Caco-2 (cell line): ENCODE measurements around the gene EPSTI1. TPM values are rescaled to one million over a fixed set of nuclear protein-coding genes. Genes with fewer than 3 reads are reported as not detected.

Experiments used
- BruUV-seq: library from RNA; stranded (reverse); fragments of 400-500 nt; replicated peaks from 2 replicates; lab custom pipeline; 2021; lab: Mats Ljungman, UMichigan
- CTCF ChIA-PET: fragments of 300-600 bp; sonication (Branson Sonifier 250); formaldehyde crosslinking; loops from one replicate; lab custom pipeline; 2022; ENCODE audit warnings: antibody characterized with exemption; lab: Charles Lee
- POLR2A ChIA-PET: fragments of 300-600 bp; sonication (Branson Sonifier 250); formaldehyde crosslinking; loops from one replicate; lab custom pipeline; 2022; ENCODE audit warnings: antibody characterized with exemption; lab: Charles Lee
- DNase-seq, 2 experiments: peaks; one replicate each; pipeline versions ENCODE4 v3.0.0 to v3.0.0-alpha.2; 2020 to 2022
- H3K27me3 ChIP-seq: replicated peaks from 2 replicates; pipeline ENCODE4 v1.6.0; 2011; ENCODE audit warnings: low read length; ENCODE audit not compliant: control insufficient read depth, insufficient read depth
- H3K36me3 ChIP-seq: 2 replicates; pipeline ENCODE4 v1.5.1; 2011; ENCODE audit warnings: low read length; ENCODE audit not compliant: control insufficient read depth, insufficient read depth
- H3K4me1 ChIP-seq: fragments of 250-450 bp; sonication (Bioruptor Pico); 2 replicates; pipeline ENCODE4 v1.5.1; 2020; ENCODE audit warnings: mild to moderate bottlenecking
- H3K4me3 ChIP-seq: 2 replicates; pipeline ENCODE4 v1.5.1; 2011; ENCODE audit warnings: low read depth, mild to moderate bottlenecking, control low read depth, low read length
- H3K9me3 ChIP-seq: fragments of 250-450 bp; sonication (Bioruptor Pico); 2 replicates; pipeline ENCODE4 v1.5.1; 2020; ENCODE audit warnings: mild to moderate bottlenecking, moderate library complexity
- H3K27ac Mint-ChIP-seq: one replicate; pipeline ENCODE4 v1.8.0; 2022; ENCODE audit warnings: mixed read lengths; ENCODE audit not compliant: unreplicated experiment
- H3K27me3 Mint-ChIP-seq: one replicate; pipeline ENCODE4 v1.8.0; 2022; ENCODE audit warnings: mixed read lengths; ENCODE audit not compliant: insufficient read depth, unreplicated experiment
- H3K36me3 Mint-ChIP-seq: one replicate; pipeline ENCODE4 v1.8.0; 2022; ENCODE audit warnings: mild to moderate bottlenecking, mixed read lengths; ENCODE audit not compliant: insufficient read depth, unreplicated experiment
- H3K4me1 Mint-ChIP-seq: one replicate; pipeline ENCODE4 v1.8.0; 2022; ENCODE audit warnings: low read depth, mixed read lengths; ENCODE audit not compliant: unreplicated experiment
- H3K4me3 Mint-ChIP-seq: one replicate; pipeline ENCODE4 v1.8.0; 2022; ENCODE audit warnings: mild to moderate bottlenecking, moderate library complexity, mixed read lengths; ENCODE audit not compliant: unreplicated experiment
- H3K9me3 Mint-ChIP-seq: one replicate; pipeline ENCODE4 v1.8.0; 2022; ENCODE audit warnings: mixed read lengths; ENCODE audit not compliant: unreplicated experiment
- CTCF ChIP-seq, 2 experiments: fragments of 200-600 bp in 1 of 2; IDR thresholded peaks; 1 replicate in 1 of 2; 2 replicates in 1 of 2; pipeline versions ENCODE4 v1.5.1 to v1.8.0; 2011 to 2022; ENCODE audit warnings: antibody characterized with exemption in 1 of 2, control low read depth in 1 of 2, inconsistent platforms in 1 of 2, low read depth in 1 of 2, low read length in 1 of 2, mild to moderate bottlenecking in 1 of 2, moderate library complexity in 1 of 2; ENCODE audit not compliant: insufficient read depth in 1 of 2, severe bottlenecking in 1 of 2, unreplicated experiment in 1 of 2
- intact Hi-C: fragments of 100-400 bp; cut with micrococcal nuclease; formaldehyde crosslinking; loops from one replicate; pipeline ENCODE4 v1.10.0; 2022; ENCODE audit not compliant: unreplicated experiment
- total RNA-seq: library from RNA; stranded (reverse); gene quantifications from 2 replicates; pipeline ENCODE4 v1.2.3, GENCODE V29; 2022

EPSTI1 gene
- total RNA-seq, 1 experiment from 2014 or later = 86.5 TPM

GRCh38 chr13:42880056-42880605 lies 111.9 kb downstream of the EPSTI1 start:
- Histone ChIP-seq H3K4me1 (peaks cover 18% of the 10 kb centered on the region), H3K36me3 (no peaks in the 10 kb centered on the region), H3K9me3 (no peaks in the 10 kb centered on the region), H3K4me3 (no peak overlapping the region), H3K27me3 (no peaks in the 10 kb centered on the region)
- DNase-seq = no peak
- H3K27me3 Mint-ChIP-seq = no peaks in the 10 kb centered on the region
- intact Hi-C loops = loop anchor here (5.0 to 10.0 kb wide), 2 partner anchors 232 to 285 kb away; no protein-coding TSS in a partner anchor
- peaks cover 9% of the 10 kb centered on the region for H3K4me1 Mint-ChIP-seq
- peaks cover 6% of the 10 kb centered on the region for H3K36me3 Mint-ChIP-seq
- no peak for TF ChIP-seq CTCF (IDR thresholded peaks at IDR 0.05; ENCODE audit: insufficient read depth in 1 of 2, low read depth in 1 of 2, low read length in 1 of 2, severe bottlenecking in 1 of 2, unreplicated experiment in 1 of 2)
- no TSS peak for BruUV-seq
- H3K4me3 Mint-ChIP-seq = no peak overlapping the region
- ChIA-PET POLR2A (no interaction called here), CTCF (no interaction called here)
- no peak overlapping the region for H3K27ac Mint-ChIP-seq
- H3K9me3 Mint-ChIP-seq = no peaks in the 10 kb centered on the region

GRCh38 chr13:42878721-42879120 lies 113.3 kb downstream of the EPSTI1 start:
- Histone ChIP-seq H3K27me3 (no peaks in the 10 kb centered on the region), H3K36me3 (no peaks in the 10 kb centered on the region), H3K4me3 (no peak overlapping the region), H3K4me1 (peaks cover 12% of the 10 kb centered on the region; the same call in 1 of the 2 replicates), H3K9me3 (no peaks in the 10 kb centered on the region)
- ChIA-PET POLR2A (no interaction called here), CTCF (no interaction called here)
- Mint-ChIP-seq H3K27me3 (no peaks in the 10 kb centered on the region), H3K4me1 (peaks cover 9% of the 10 kb centered on the region), H3K9me3 (no peaks in the 10 kb centered on the region), H3K27ac (no peak overlapping the region), H3K36me3 (no peaks in the 10 kb centered on the region), H3K4me3 (no peak overlapping the region)
- TF ChIP-seq CTCF (IDR thresholded peaks at IDR 0.05; ENCODE audit: insufficient read depth in 1 of 2, low read depth in 1 of 2, low read length in 1 of 2, severe bottlenecking in 1 of 2, unreplicated experiment in 1 of 2) = no peak
- no peak for DNase-seq
- intact Hi-C loops = no loop called here
- BruUV-seq = no TSS peak

GRCh38 chr13:42876887-42877545 lies 115.0 kb downstream of the EPSTI1 start:
- Histone ChIP-seq H3K27me3 (no peaks in the 10 kb centered on the region), H3K4me3 (no peak overlapping the region), H3K36me3 (no peaks in the 10 kb centered on the region), H3K9me3 (no peaks in the 10 kb centered on the region), H3K4me1 (peaks cover 10% of the 10 kb centered on the region; the same call in 1 of the 2 replicates)
- ChIA-PET CTCF (interaction anchor here (0.6 to 1.3 kb wide), 5 partner anchors 40 to 948 kb away, joined by 3 to 8 read pairs (median 6); no protein-coding TSS in a partner anchor), POLR2A (no interaction called here)
- peaks cover 9% of the 10 kb centered on the region for H3K4me1 Mint-ChIP-seq
- no peak overlapping the region for H3K27ac Mint-ChIP-seq
- intact Hi-C loops = loop anchor here (2.0 kb wide), 1 partner anchor 256 kb away; no protein-coding TSS in a partner anchor
- TF ChIP-seq CTCF (IDR thresholded peaks at IDR 0.05; ENCODE audit: insufficient read depth in 1 of 2, low read depth in 1 of 2, low read length in 1 of 2, severe bottlenecking in 1 of 2, unreplicated experiment in 1 of 2) = no peak
- no peak overlapping the region for H3K4me3 Mint-ChIP-seq
- H3K36me3 Mint-ChIP-seq = no peaks in the 10 kb centered on the region
- no peaks in the 10 kb centered on the region for H3K27me3 Mint-ChIP-seq
- no peaks in the 10 kb centered on the region for H3K9me3 Mint-ChIP-seq
- no peak for DNase-seq
- BruUV-seq = no TSS peak
